Measurements from ENCODE around the gene UBQLN4. TPM values are rescaled to one million over a fixed set of nuclear protein-coding genes. Genes with fewer than 3 reads are reported as not detected.

UBQLN4 gene
- total RNA-seq, 1 experiment from 2014 or later = 29.1 TPM

- Histone ChIP-seq H2AFZ (ENCODE audit: low read length) (no peak overlapping the region), H3K4me3 (ENCODE audit: low read length) (no peak overlapping the region; the same call in 1 of the 2 replicates), H3K9ac (ENCODE audit: low read length) (peak overlapping the region; percentile 41), H4K20me1 (ENCODE audit: insufficient read depth, low read depth, low read length) (no peaks in the 10 kb centered on the region), H3K9me2 (replicated peaks; ENCODE audit: insufficient read depth, low read length) (no peaks in the 10 kb centered on the region), H3K79me2 (ENCODE audit: low read length) (no peaks in the 10 kb centered on the region), H3K27me3 (ENCODE audit: low read length) (no peaks in the 10 kb centered on the region), H3K27ac (ENCODE audit: low read length) (no peak overlapping the region), H3K4me2 (ENCODE audit: low read depth, low read length, poor library complexity, severe bottlenecking) (peak overlapping the region; percentile 51), H3K4me1 (ENCODE audit: low read length) (peaks cover 8% of the 10 kb centered on the region), H3K9me3 (ENCODE audit: low read length) (no peaks in the 10 kb centered on the region), H3K36me3 (ENCODE audit: insufficient read depth, low read length) (no peaks in the 10 kb centered on the region)
- peak; percentile 93 for DNase-seq
Measured at GRCh38 chr1:156096640-156097391, 43.2 kb upstream of the UBQLN4 start.

DNA sequence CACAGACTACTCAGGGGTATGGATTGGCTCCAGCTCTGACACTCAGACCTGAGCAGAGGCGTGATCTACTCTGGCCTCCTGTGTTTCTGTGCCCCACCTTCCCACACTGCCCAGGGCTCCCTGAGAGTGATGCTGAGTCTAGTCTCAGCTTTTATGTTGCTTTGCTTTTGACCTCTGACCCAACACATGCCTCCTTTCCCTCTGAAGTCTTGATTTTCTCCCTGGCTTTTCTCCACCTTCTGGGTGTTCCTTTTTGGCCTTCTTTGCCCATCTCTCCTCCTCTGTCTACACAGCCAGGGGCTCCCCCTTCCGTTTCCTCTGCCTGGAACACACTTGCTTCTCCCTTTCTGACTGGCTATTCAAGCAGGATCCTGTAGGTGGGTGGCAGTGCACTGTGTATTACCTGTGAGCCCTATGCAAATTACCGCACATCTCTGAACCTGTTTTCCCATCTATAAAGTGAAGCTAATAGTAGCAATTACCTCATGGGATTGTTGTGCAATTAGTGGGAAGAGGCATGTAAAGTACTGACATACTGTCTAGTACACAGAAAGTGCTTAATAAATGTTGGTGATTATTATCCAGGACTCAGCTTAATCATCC is 42.4 kb upstream of the UBQLN4 start:
- no peak overlapping the region for H3K9ac ChIP-seq (ENCODE audit: low read length)
- no peak overlapping the region for H3K4me2 ChIP-seq (ENCODE audit: low read depth, low read length, poor library complexity, severe bottlenecking)
- no peaks in the 10 kb centered on the region for H3K79me2 ChIP-seq (ENCODE audit: low read length)
- no peaks in the 10 kb centered on the region for H3K36me3 ChIP-seq (ENCODE audit: insufficient read depth, low read length)
- H3K27ac ChIP-seq (ENCODE audit: low read length) = no peak overlapping the region
- H3K9me2 ChIP-seq (replicated peaks; ENCODE audit: insufficient read depth, low read length) = no peaks in the 10 kb centered on the region
- H3K9me3 ChIP-seq (ENCODE audit: low read length) = no peaks in the 10 kb centered on the region
- no peak overlapping the region for H2AFZ ChIP-seq (ENCODE audit: low read length)
- H3K27me3 ChIP-seq (ENCODE audit: low read length) = no peaks in the 10 kb centered on the region
- no peak for DNase-seq
- H4K20me1 ChIP-seq (ENCODE audit: insufficient read depth, low read depth, low read length) = no peaks in the 10 kb centered on the region
- H3K4me1 ChIP-seq (ENCODE audit: low read length) = peaks cover 8% of the 10 kb centered on the region
- H3K4me3 ChIP-seq (ENCODE audit: low read length) = no peak overlapping the region

DNA sequence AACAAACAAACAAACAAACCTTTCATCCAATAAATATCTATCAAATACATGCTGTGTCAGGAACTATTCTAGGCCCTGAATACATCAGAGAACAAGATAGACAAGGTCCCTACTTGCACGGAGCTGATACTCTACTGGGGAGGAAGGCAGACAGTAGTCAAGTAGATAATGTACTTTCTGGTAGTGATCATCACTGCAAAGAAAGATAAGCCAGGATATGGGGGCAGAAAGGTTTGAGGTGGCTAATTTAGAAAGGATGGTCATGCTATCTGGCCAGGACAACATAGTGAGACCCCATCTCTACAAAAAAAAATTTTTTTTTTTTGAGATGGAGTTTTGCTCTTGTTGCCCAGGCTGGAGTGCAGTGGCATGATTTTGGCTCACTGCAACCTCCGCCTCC is 38.0 kb upstream of the UBQLN4 start:
- Histone ChIP-seq H3K36me3 (ENCODE audit: insufficient read depth, low read length) (no peaks in the 10 kb centered on the region), H4K20me1 (ENCODE audit: insufficient read depth, low read depth, low read length) (no peaks in the 10 kb centered on the region), H3K4me2 (ENCODE audit: low read depth, low read length, poor library complexity, severe bottlenecking) (no peak overlapping the region), H3K4me1 (ENCODE audit: low read length) (peaks cover 14% of the 10 kb centered on the region), H3K9ac (ENCODE audit: low read length) (no peak overlapping the region), H3K9me2 (replicated peaks; ENCODE audit: insufficient read depth, low read length) (no peaks in the 10 kb centered on the region), H3K4me3 (ENCODE audit: low read length) (no peak overlapping the region), H3K79me2 (ENCODE audit: low read length) (no peaks in the 10 kb centered on the region), H3K9me3 (ENCODE audit: low read length) (no peaks in the 10 kb centered on the region), H3K27ac (ENCODE audit: low read length) (no peak overlapping the region), H2AFZ (ENCODE audit: low read length) (no peak overlapping the region), H3K27me3 (ENCODE audit: low read length) (no peaks in the 10 kb centered on the region)
- DNase-seq = no peak

- H3K27me3 ChIP-seq (ENCODE audit: low read length) = no peaks in the 10 kb centered on the region
- DNase-seq = peak; percentile 95
- H3K36me3 ChIP-seq (ENCODE audit: insufficient read depth, low read length) = no peaks in the 10 kb centered on the region
- H3K4me3 ChIP-seq (ENCODE audit: low read length) = no peak overlapping the region
- H3K27ac ChIP-seq (ENCODE audit: low read length) = no peak overlapping the region
- H3K9me2 ChIP-seq (replicated peaks; ENCODE audit: insufficient read depth, low read length) = no peaks in the 10 kb centered on the region
- no peaks in the 10 kb centered on the region for H3K9me3 ChIP-seq (ENCODE audit: low read length)
- peaks cover 14% of the 10 kb centered on the region for H3K4me1 ChIP-seq (ENCODE audit: low read length)
- no peaks in the 10 kb centered on the region for H4K20me1 ChIP-seq (ENCODE audit: insufficient read depth, low read depth, low read length)
- H3K9ac ChIP-seq (ENCODE audit: low read length) = no peak overlapping the region
- H3K4me2 ChIP-seq (ENCODE audit: low read depth, low read length, poor library complexity, severe bottlenecking) = no peak overlapping the region
- no peaks in the 10 kb centered on the region for H3K79me2 ChIP-seq (ENCODE audit: low read length)
- H2AFZ ChIP-seq (ENCODE audit: low read length) = no peak overlapping the region
Measured at GRCh38 chr1:156090840-156091188, 37.2 kb upstream of the UBQLN4 start.

- Histone ChIP-seq H3K79me2 (ENCODE audit: low read length) (no peaks in the 10 kb centered on the region), H3K4me2 (ENCODE audit: low read depth, low read length, poor library complexity, severe bottlenecking) (peak overlapping the region; percentile 24), H3K27ac (ENCODE audit: low read length) (no peak overlapping the region), H4K20me1 (ENCODE audit: insufficient read depth, low read depth, low read length) (no peaks in the 10 kb centered on the region), H3K4me3 (ENCODE audit: low read length) (no peak overlapping the region), H2AFZ (ENCODE audit: low read length) (no peak overlapping the region), H3K9me3 (ENCODE audit: low read length) (no peaks in the 10 kb centered on the region), H3K9me2 (replicated peaks; ENCODE audit: insufficient read depth, low read length) (no peaks in the 10 kb centered on the region), H3K4me1 (ENCODE audit: low read length) (peaks cover 14% of the 10 kb centered on the region), H3K27me3 (ENCODE audit: low read length) (no peaks in the 10 kb centered on the region), H3K36me3 (ENCODE audit: insufficient read depth, low read length) (no peaks in the 10 kb centered on the region), H3K9ac (ENCODE audit: low read length) (no peak overlapping the region)
- DNase-seq = no peak
Measured at GRCh38 chr1:156090138-156090839, 36.7 kb upstream of the UBQLN4 start.

- Histone ChIP-seq H3K9me2 (replicated peaks; ENCODE audit: insufficient read depth, low read length) (no peaks in the 10 kb centered on the region), H3K4me3 (ENCODE audit: low read length) (no peak overlapping the region), H3K9ac (ENCODE audit: low read length) (no peak overlapping the region), H3K36me3 (ENCODE audit: insufficient read depth, low read length) (no peaks in the 10 kb centered on the region), H3K27ac (ENCODE audit: low read length) (no peak overlapping the region), H3K79me2 (ENCODE audit: low read length) (no peaks in the 10 kb centered on the region), H2AFZ (ENCODE audit: low read length) (no peak overlapping the region), H3K4me2 (ENCODE audit: low read depth, low read length, poor library complexity, severe bottlenecking) (peak overlapping the region; percentile 24), H3K27me3 (ENCODE audit: low read length) (no peaks in the 10 kb centered on the region), H4K20me1 (ENCODE audit: insufficient read depth, low read depth, low read length) (no peaks in the 10 kb centered on the region), H3K9me3 (ENCODE audit: low read length) (no peaks in the 10 kb centered on the region), H3K4me1 (ENCODE audit: low read length) (peaks cover 18% of the 10 kb centered on the region)
- DNase-seq = peak; percentile 53
Measured at GRCh38 chr1:156089704-156090103, 36.1 kb upstream of the UBQLN4 start.

- H3K79me2 ChIP-seq (ENCODE audit: low read length) = no peaks in the 10 kb centered on the region
- H2AFZ ChIP-seq (ENCODE audit: low read length) = no peak overlapping the region
- DNase-seq = no peak
- H3K4me1 ChIP-seq (ENCODE audit: low read length) = peaks cover 43% of the 10 kb centered on the region
- H3K9me3 ChIP-seq (ENCODE audit: low read length) = no peaks in the 10 kb centered on the region
- no peak overlapping the region for H3K4me3 ChIP-seq (ENCODE audit: low read length)
- no peak overlapping the region for H3K4me2 ChIP-seq (ENCODE audit: low read depth, low read length, poor library complexity, severe bottlenecking)
- H3K9me2 ChIP-seq (replicated peaks; ENCODE audit: insufficient read depth, low read length) = no peaks in the 10 kb centered on the region
- no peaks in the 10 kb centered on the region for H3K27me3 ChIP-seq (ENCODE audit: low read length)
- no peak overlapping the region for H3K27ac ChIP-seq (ENCODE audit: low read length)
- H3K36me3 ChIP-seq (ENCODE audit: insufficient read depth, low read length) = no peaks in the 10 kb centered on the region
- no peak overlapping the region for H3K9ac ChIP-seq (ENCODE audit: low read length)
- no peaks in the 10 kb centered on the region for H4K20me1 ChIP-seq (ENCODE audit: insufficient read depth, low read depth, low read length)
Measured at GRCh38 chr1:156086256-156086662, 32.7 kb upstream of the UBQLN4 start.
